ENCODE measurements around the gene NXNL2.

The NXNL2 gene

GRCh38 chr9:88534456-88535225 lies at the start of gene NXNL2:
Gene NXNL2 (plus strand): TSS chr9:88535178. CDS start chr9:88535435, 257 bp downstream.
- DNase-seq = no peak

GRCh38 chr9:88488166-88488565 lies 46.8 kb upstream of the NXNL2 start:
- DNase-seq = no peak

GRCh38 chr9:88494983-88495721 lies 39.8 kb upstream of the NXNL2 start:
- DNase-seq = no peak

GRCh38 chr9:88497224-88497623 lies 37.8 kb upstream of the NXNL2 start:
- DNase-seq = no peak

GRCh38 chr9:88498880-88499279 lies 36.1 kb upstream of the NXNL2 start:
- DNase-seq = no peak

GRCh38 chr9:88501086-88501485 lies 33.9 kb upstream of the NXNL2 start:
- DNase-seq = no peak

- no peak for DNase-seq
These were observed 32.4 kb upstream of the NXNL2 start for GRCh38 chr9:88502552-88503034.

GRCh38 chr9:88503081-88503844 lies 31.7 kb upstream of the NXNL2 start:
- no peak for DNase-seq

- no peak for DNase-seq
These were observed 30.9 kb upstream of the NXNL2 start for GRCh38 chr9:88503845-88504764.

GRCh38 chr9:88508326-88508725 lies 26.7 kb upstream of the NXNL2 start:
- DNase-seq = no peak

GRCh38 chr9:88511906-88512305 lies 23.1 kb upstream of the NXNL2 start:
- no peak for DNase-seq

- no peak for DNase-seq
These were observed 20.7 kb upstream of the NXNL2 start for GRCh38 chr9:88514247-88514646.

GRCh38 chr9:88521308-88521707 lies 13.7 kb upstream of the NXNL2 start:
- no peak for DNase-seq

- no peak for DNase-seq
These were observed 12.6 kb upstream of the NXNL2 start for GRCh38 chr9:88522360-88522759.

- DNase-seq = no peak
These were observed 11.9 kb upstream of the NXNL2 start for GRCh38 chr9:88523056-88523455.

GRCh38 chr9:88524911-88525310 lies 10.1 kb upstream of the NXNL2 start:
- DNase-seq = no peak

GRCh38 chr9:88527618-88528017 lies 7.4 kb upstream of the NXNL2 start:
- DNase-seq = no peak

- DNase-seq = no peak
These were observed 6.7 kb upstream of the NXNL2 start for GRCh38 chr9:88528080-88528790.

GRCh38 chr9:88529496-88529895 lies 5.5 kb upstream of the NXNL2 start:
- DNase-seq = no peak

- no peak for DNase-seq
These were observed 4.9 kb upstream of the NXNL2 start for GRCh38 chr9:88530051-88530450.

- DNase-seq = peak; percentile 41
These were observed 2.9 kb upstream of the NXNL2 start for GRCh38 chr9:88531920-88532698.
